NCI-H510A treated with DMSO at 0.1 percent for 48 hours (cell line): Measurements from ENCODE around the gene SYNGR3.
A peak's percentile ranks its signal among the peaks of the same experiment; 100 is the strongest.

Source experiments
- DNase-seq: peaks from one replicate; lab custom pipeline; 2025; lab: John Stamatoyannopoulos, UW

The SYNGR3 gene

GRCh38 chr16:2042171-2042985, 52.6 kb downstream of the SYNGR3 start:
- DNase-seq, result peak; percentile 88

- peak; percentile 85 for DNase-seq
Measured at GRCh38 chr16:2042986-2043666, 53.4 kb downstream of the SYNGR3 start.
